ENCODE results near the gene MYO5C. TPM values are rescaled to one million over a fixed set of nuclear protein-coding genes. Genes with fewer than 3 reads are reported as not detected.
A peak's percentile ranks its signal among the peaks of the same experiment; 100 is the strongest.

MYO5C gene
- total and polyA plus RNA-seq, 2 of the 13 experiments (the other 11 are each of a cell fraction or from before 2014, with no cell fraction given) = 15.7 to 23.7 TPM

DNA sequence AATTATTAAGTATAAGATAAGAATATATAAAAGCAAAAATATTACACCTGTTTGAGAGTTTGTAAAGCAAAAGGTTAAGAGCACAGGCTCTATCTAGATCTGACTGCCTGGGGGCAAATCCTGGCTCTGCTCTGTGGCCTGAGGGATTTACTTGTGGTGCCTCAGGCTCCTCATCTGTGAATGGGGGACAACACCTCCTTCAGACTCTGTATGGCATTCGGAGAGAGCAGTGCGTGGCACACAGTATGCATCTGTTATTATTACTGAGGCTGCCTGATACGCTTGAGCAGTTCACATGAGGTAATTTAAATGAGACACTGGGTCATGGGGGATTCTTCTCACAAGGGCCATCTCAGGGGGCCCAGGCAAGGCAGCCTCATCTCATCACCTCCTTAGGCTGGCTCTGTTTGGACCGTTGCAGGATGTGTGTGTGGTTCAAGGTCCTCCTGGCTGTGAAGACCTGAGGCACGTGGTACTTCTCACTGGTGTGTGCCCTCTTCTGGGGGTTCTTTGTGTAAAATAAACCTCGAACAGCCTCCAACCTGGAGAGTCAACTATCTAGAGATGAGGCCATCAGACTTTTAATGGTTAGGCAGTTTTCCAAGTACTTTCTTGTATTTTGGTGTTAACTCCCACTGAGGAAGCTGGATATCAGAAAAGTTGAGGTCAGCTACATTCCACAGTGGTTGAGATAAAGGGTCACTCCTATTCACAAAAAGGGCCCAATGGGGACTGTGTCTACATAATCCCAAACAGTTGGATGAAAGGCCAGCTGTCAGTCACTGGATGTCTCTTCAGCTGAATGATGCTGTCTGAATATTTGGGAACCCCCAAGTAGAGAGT is 113.4 kb downstream of the MYO5C start:
- H3K79me2 ChIP-seq (ENCODE audit: insufficient read depth, low read length) = no peaks in the 10 kb centered on the region
- ChIA-PET CTCF (ENCODE audit: low intra/inter-chr PET ratio, low total read pairs) (no interaction called here), POLR2A (interaction anchor here (0.6 kb wide), 1 partner anchor 48 kb away, joined by 3 read pairs; no protein-coding TSS in a partner anchor)
- H3K27me3 ChIP-seq (ENCODE audit: control insufficient read depth in 1 of 2, insufficient read depth in 2 of 2, low read length in 2 of 2) = 0 out of 5 replicates have a peak, but pooled peaks cover 0 to 4% of the 10 kb centered on the region in 2 experiments
- no TSS peak for BruUV-seq (replicated peaks)
- H3K36me3 ChIP-seq (replicated peaks in 1 of 2; ENCODE audit: control insufficient read depth in 1 of 2, insufficient read depth in 2 of 2, low read length in 2 of 2) = no peaks in the 10 kb centered on the region
- H3K4me3 ChIP-seq (replicated peaks in 1 of 3; ENCODE audit: insufficient read depth in 1 of 3, low read depth in 2 of 3, low read length in 3 of 3) = no peak overlapping the region
- H3K4me2 ChIP-seq (ENCODE audit: low read depth, low read length) = peak overlapping the region; percentile 48; the same call in 1 of the 2 replicates
- H2AFZ ChIP-seq (ENCODE audit: low read length) = no peak overlapping the region
- FAIRE-seq (no peak), ATAC-seq (no peak), DNase-seq (ENCODE audit: low spot score) (peak; percentile 33)
- H3K9me3 ChIP-seq (ENCODE audit: low read length) = no peaks in the 10 kb centered on the region
- no peak overlapping the region for H3K9ac ChIP-seq (ENCODE audit: insufficient read depth, low read depth, low read length)
- WGBS (ENCODE audit: low lambda C conversion rate) = 50% methylated on average over 4 of the region's 6 CpGs
- intact Hi-C loops (cut with micrococcal nuclease; ENCODE audit: unreplicated experiment) (loop anchor here (10.0 kb wide), 1 partner anchor 553 kb away; no protein-coding TSS in a partner anchor), in situ Hi-C loops (cut with HindIII; ENCODE audit: extremely low pct_ligation_motif_present, low pct_unique_long_range_greater_than_20kb) (no loop called here)
- no peaks in the 10 kb centered on the region for H4K20me1 ChIP-seq (ENCODE audit: insufficient read depth, low read length)
- H3K27ac ChIP-seq (ENCODE audit: extremely low read length, insufficient read depth, low read length) = no peak overlapping the region
- peaks cover 78% of the 10 kb centered on the region for H3K4me1 ChIP-seq (ENCODE audit: insufficient read depth, low read length)
- TF ChIP-seq ZNF766 (CRISPR knock-in tag; IDR thresholded peaks at IDR 0.05; ENCODE audit: borderline replicate concordance) = peak; percentile 93
- TF ChIP-seq EP300 (IDR thresholded peaks at IDR 0.05; ENCODE audit: low read depth in 2 of 2, low read length in 2 of 2) = no peak
- TF ChIP-seq EP300 (CRISPR knock-in tag; IDR thresholded peaks at IDR 0.05; ENCODE audit: borderline replicate concordance) = no peak
- TF ChIP-seq, protein P1, sequence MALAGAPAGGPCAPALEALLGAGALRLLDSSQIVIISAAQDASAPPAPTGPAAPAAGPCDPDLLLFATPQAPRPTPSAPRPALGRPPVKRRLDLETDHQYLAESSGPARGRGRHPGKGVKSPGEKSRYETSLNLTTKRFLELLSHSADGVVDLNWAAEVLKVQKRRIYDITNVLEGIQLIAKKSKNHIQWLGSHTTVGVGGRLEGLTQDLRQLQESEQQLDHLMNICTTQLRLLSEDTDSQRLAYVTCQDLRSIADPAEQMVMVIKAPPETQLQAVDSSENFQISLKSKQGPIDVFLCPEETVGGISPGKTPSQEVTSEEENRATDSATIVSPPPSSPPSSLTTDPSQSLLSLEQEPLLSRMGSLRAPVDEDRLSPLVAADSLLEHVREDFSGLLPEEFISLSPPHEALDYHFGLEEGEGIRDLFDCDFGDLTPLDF (CRISPR knock-in tag; IDR thresholded peaks at IDR 0.05) = no peak
- TF ChIP-seq, protein P2, sequence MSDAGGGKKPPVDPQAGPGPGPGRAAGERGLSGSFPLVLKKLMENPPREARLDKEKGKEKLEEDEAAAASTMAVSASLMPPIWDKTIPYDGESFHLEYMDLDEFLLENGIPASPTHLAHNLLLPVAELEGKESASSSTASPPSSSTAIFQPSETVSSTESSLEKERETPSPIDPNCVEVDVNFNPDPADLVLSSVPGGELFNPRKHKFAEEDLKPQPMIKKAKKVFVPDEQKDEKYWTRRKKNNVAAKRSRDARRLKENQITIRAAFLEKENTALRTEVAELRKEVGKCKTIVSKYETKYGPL (CRISPR knock-in tag; IDR thresholded peaks at IDR 0.05) = no peak
- TF ChIP-seq, protein P3, sequence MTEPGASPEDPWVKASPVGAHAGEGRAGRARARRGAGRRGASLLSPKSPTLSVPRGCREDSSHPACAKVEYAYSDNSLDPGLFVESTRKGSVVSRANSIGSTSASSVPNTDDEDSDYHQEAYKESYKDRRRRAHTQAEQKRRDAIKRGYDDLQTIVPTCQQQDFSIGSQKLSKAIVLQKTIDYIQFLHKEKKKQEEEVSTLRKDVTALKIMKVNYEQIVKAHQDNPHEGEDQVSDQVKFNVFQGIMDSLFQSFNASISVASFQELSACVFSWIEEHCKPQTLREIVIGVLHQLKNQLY (CRISPR knock-in tag; IDR thresholded peaks at IDR 0.05) = no peak
- TF ChIP-seq AGO2 (optimal IDR thresholded peaks at IDR 0.05; ENCODE audit: low read depth, low read length) = no peak
- 0 out of 2 replicates have a peak, but pooled peaks have one; percentile 25 for TF ChIP-seq FOXA3 (CRISPR knock-in tag; IDR thresholded peaks at IDR 0.05)
- TF ChIP-seq ZSCAN25 (CRISPR knock-in tag; IDR thresholded peaks at IDR 0.05) = no peak
- TF ChIP-seq ZNF256 (CRISPR knock-in tag; conservative IDR thresholded peaks at IDR 0.05) = no peak
- TF ChIP-seq ZNF251 (CRISPR knock-in tag; IDR thresholded peaks at IDR 0.05) = no peak
- no peak for TF ChIP-seq FOSL2 (CRISPR knock-in tag; IDR thresholded peaks at IDR 0.05)
- TF ChIP-seq, protein P4, sequence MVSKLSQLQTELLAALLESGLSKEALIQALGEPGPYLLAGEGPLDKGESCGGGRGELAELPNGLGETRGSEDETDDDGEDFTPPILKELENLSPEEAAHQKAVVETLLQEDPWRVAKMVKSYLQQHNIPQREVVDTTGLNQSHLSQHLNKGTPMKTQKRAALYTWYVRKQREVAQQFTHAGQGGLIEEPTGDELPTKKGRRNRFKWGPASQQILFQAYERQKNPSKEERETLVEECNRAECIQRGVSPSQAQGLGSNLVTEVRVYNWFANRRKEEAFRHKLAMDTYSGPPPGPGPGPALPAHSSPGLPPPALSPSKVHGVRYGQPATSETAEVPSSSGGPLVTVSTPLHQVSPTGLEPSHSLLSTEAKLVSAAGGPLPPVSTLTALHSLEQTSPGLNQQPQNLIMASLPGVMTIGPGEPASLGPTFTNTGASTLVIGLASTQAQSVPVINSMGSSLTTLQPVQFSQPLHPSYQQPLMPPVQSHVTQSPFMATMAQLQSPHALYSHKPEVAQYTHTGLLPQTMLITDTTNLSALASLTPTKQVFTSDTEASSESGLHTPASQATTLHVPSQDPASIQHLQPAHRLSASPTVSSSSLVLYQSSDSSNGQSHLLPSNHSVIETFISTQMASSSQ (IDR thresholded peaks at IDR 0.05; ENCODE audit: low read depth) = no peak
- TF ChIP-seq, protein P4 (CRISPR knock-in tag; IDR thresholded peaks at IDR 0.05; ENCODE audit: borderline replicate concordance) = no peak
